GM12874 (cell line): Measurements from ENCODE around the gene DLX2.

ENCODE experiments used
- TF ChIP-seq, protein P1 (sequence below): IDR thresholded peaks from 2 replicates; pipeline ENCODE4 v1.5.1; 2011; ENCODE audit warnings: low read depth, mild to moderate bottlenecking, control low read depth, low read length, moderate library complexity; ENCODE audit not compliant: insufficient read depth

Gene DLX2

GRCh38 chr2:172052000-172052983 is 50.4 kb downstream of the DLX2 start:
- TF ChIP-seq, protein P1, sequence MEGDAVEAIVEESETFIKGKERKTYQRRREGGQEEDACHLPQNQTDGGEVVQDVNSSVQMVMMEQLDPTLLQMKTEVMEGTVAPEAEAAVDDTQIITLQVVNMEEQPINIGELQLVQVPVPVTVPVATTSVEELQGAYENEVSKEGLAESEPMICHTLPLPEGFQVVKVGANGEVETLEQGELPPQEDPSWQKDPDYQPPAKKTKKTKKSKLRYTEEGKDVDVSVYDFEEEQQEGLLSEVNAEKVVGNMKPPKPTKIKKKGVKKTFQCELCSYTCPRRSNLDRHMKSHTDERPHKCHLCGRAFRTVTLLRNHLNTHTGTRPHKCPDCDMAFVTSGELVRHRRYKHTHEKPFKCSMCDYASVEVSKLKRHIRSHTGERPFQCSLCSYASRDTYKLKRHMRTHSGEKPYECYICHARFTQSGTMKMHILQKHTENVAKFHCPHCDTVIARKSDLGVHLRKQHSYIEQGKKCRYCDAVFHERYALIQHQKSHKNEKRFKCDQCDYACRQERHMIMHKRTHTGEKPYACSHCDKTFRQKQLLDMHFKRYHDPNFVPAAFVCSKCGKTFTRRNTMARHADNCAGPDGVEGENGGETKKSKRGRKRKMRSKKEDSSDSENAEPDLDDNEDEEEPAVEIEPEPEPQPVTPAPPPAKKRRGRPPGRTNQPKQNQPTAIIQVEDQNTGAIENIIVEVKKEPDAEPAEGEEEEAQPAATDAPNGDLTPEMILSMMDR: no peak

DNA sequence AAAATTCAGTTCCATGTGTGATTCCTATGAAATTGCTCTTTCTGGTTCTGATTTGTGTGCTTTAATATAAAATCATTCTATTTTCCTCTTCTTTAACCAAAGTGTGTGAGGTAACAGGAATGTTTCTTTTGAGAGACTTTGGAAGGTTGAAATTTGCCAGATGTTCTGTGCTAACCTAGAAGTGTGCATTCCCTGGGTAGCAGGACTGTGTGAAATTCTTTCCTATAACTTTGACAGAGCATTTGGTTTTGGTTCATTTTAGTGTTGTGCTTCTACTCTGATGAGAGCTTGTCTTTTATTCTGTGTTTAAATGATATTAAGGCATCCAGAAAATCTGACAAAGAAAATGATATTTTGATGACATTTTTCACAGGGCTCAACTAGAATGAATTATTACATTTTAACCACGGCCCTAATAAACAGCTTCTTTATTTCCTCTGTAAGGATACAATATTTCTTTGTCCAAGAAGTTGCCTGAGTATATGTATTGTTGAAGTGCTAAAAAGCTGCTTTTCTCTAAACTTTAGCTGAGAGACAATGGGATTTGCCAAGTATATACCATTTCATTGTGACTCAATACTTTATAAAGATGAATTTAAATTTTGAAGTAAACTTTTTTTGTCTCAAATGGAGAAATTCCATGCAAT is 52.1 kb downstream of the DLX2 start:
- TF ChIP-seq, protein P1: no peak

- TF ChIP-seq, protein P1: no peak
Observed at GRCh38 chr2:172049567-172050120, 53.1 kb downstream of the DLX2 start.
